HEK293 (cell line): Measurements from ENCODE around the gene SLC30A3.

Source experiments
- GLI2 ChIP-seq: fragments of 450-650 bp; formaldehyde crosslinking; IDR thresholded peaks from 2 replicates; pipeline ENCODE4; 2017; ENCODE audit warnings: missing biosample characterization, missing genetic modification characterization, low read depth, borderline replicate concordance
- HOXD13 ChIP-seq: sonication (generic); formaldehyde crosslinking; IDR thresholded peaks from 2 replicates; pipeline ENCODE4 v1.8.0; 2022; ENCODE audit warnings: missing genetic modification reagents, borderline replicate concordance
- KLF8 ChIP-seq: fragments of 450-650 bp; formaldehyde crosslinking; IDR thresholded peaks from 2 replicates; pipeline ENCODE4 v1.5.1; 2016; ENCODE audit warnings: missing biosample characterization, missing genetic modification characterization
- OVOL3 ChIP-seq: fragments of 450-650 bp; formaldehyde crosslinking; IDR thresholded peaks from 2 replicates; pipeline ENCODE4 v1.5.1; 2016; ENCODE audit warnings: missing biosample characterization, missing genetic modification characterization
- SP3 ChIP-seq: fragments of 450-650 bp; formaldehyde crosslinking; IDR thresholded peaks from 2 replicates; pipeline ENCODE4 v1.5.1; 2016; ENCODE audit warnings: missing biosample characterization, missing genetic modification characterization
- YY2 ChIP-seq: fragments of 450-650 bp; formaldehyde crosslinking; IDR thresholded peaks from 2 replicates; pipeline ENCODE4 v1.5.1; 2016; ENCODE audit warnings: missing biosample characterization, missing genetic modification characterization
- ZNF112 ChIP-seq: fragments of 450-650 bp; formaldehyde crosslinking; IDR thresholded peaks from 2 replicates; pipeline ENCODE4 v1.5.0; 2017; ENCODE audit warnings: missing biosample characterization, missing genetic modification characterization
- ZNF132 ChIP-seq: fragments of 450-650 bp; formaldehyde crosslinking; IDR thresholded peaks from 2 replicates; pipeline ENCODE4 v1.5.1; 2017; ENCODE audit warnings: missing biosample characterization, missing genetic modification characterization, borderline replicate concordance
- ZNF16 ChIP-seq: fragments of 450-650 bp; formaldehyde crosslinking; IDR thresholded peaks from 2 replicates; pipeline ENCODE4 v1.5.1; 2016; ENCODE audit warnings: low read depth, missing biosample characterization, missing genetic modification characterization
- ZNF274 ChIP-seq, 2 experiments: fragments of 200-500 bp in 1 of 2; fragments of 450-650 bp in 1 of 2; sonication (Bioruptor generic) in 1 of 2; formaldehyde crosslinking in 1 of 2; IDR thresholded peaks; 2 replicates each; pipeline versions ENCODE4 v1.5.1 to v1.6.1; 2014 to 2016; ENCODE audit warnings: borderline replicate concordance in 1 of 2, inconsistent platforms in 1 of 2, low read length in 1 of 2, missing biosample characterization in 1 of 2, missing genetic modification characterization in 1 of 2
- ZNF324 ChIP-seq: fragments of 450-650 bp; formaldehyde crosslinking; IDR thresholded peaks from 2 replicates; pipeline ENCODE4 v1.5.1; 2016; ENCODE audit warnings: missing biosample characterization, missing genetic modification characterization
- ZNF558 ChIP-seq: fragments of 450-650 bp; formaldehyde crosslinking; IDR thresholded peaks from 2 replicates; pipeline ENCODE4 v1.5.1; 2016; ENCODE audit warnings: missing biosample characterization, missing genetic modification characterization
- ZNF560 ChIP-seq: fragments of 450-650 bp; formaldehyde crosslinking; IDR thresholded peaks from 2 replicates; pipeline ENCODE4 v1.5.1; 2017; ENCODE audit warnings: missing biosample characterization, missing genetic modification characterization, borderline replicate concordance
- ZNF561 ChIP-seq: fragments of 450-650 bp; IDR thresholded peaks from 2 replicates; pipeline ENCODE4 v1.5.1; 2018; ENCODE audit warnings: missing biosample characterization, missing genetic modification characterization, borderline replicate concordance
- ZNF571 ChIP-seq: fragments of 450-650 bp; formaldehyde crosslinking; IDR thresholded peaks from 2 replicates; pipeline ENCODE4 v1.5.0; 2017; ENCODE audit warnings: missing biosample characterization, missing genetic modification characterization
- ZNF624 ChIP-seq: fragments of 450-650 bp; formaldehyde crosslinking; IDR thresholded peaks from 2 replicates; pipeline ENCODE4 v1.5.1; 2017; ENCODE audit warnings: missing biosample characterization, missing genetic modification characterization
- ZNF747 ChIP-seq: fragments of 450-650 bp; formaldehyde crosslinking; IDR thresholded peaks from 2 replicates; pipeline ENCODE4 v1.5.1; 2016; ENCODE audit warnings: missing biosample characterization, missing genetic modification characterization
- ZNF776 ChIP-seq: fragments of 450-650 bp; formaldehyde crosslinking; IDR thresholded peaks from 2 replicates; pipeline ENCODE4 v1.5.0; 2017; ENCODE audit warnings: missing biosample characterization, missing genetic modification characterization, borderline replicate concordance
- ZNF791 ChIP-seq: fragments of 450-650 bp; formaldehyde crosslinking; IDR thresholded peaks from 2 replicates; pipeline ENCODE4 v1.5.1; 2016; ENCODE audit warnings: missing biosample characterization, missing genetic modification characterization
- TF ChIP-seq, protein P1 (sequence below): fragments of 450-650 bp; formaldehyde crosslinking; IDR thresholded peaks from 2 replicates; pipeline ENCODE4 v1.5.1; 2016; ENCODE audit warnings: missing biosample characterization, missing genetic modification characterization, low read depth
- TF ChIP-seq, protein P2 (sequence below): fragments of 450-650 bp; formaldehyde crosslinking; IDR thresholded peaks from 2 replicates; pipeline ENCODE4 v1.5.1; 2016; ENCODE audit warnings: missing biosample characterization, missing genetic modification characterization
- TF ChIP-seq, protein P3 (sequence below): fragments of 450-650 bp; formaldehyde crosslinking; IDR thresholded peaks from 2 replicates; pipeline ENCODE4 v1.5.1; 2016; ENCODE audit warnings: missing biosample characterization, missing genetic modification characterization, borderline replicate concordance
- TF ChIP-seq, protein P4 (sequence below): fragments of 450-650 bp; formaldehyde crosslinking; conservative IDR thresholded peaks from 2 replicates; pipeline ENCODE4 v1.5.1; 2016; ENCODE audit warnings: low read depth, missing biosample characterization, missing genetic modification characterization

SLC30A3 gene

DNA sequence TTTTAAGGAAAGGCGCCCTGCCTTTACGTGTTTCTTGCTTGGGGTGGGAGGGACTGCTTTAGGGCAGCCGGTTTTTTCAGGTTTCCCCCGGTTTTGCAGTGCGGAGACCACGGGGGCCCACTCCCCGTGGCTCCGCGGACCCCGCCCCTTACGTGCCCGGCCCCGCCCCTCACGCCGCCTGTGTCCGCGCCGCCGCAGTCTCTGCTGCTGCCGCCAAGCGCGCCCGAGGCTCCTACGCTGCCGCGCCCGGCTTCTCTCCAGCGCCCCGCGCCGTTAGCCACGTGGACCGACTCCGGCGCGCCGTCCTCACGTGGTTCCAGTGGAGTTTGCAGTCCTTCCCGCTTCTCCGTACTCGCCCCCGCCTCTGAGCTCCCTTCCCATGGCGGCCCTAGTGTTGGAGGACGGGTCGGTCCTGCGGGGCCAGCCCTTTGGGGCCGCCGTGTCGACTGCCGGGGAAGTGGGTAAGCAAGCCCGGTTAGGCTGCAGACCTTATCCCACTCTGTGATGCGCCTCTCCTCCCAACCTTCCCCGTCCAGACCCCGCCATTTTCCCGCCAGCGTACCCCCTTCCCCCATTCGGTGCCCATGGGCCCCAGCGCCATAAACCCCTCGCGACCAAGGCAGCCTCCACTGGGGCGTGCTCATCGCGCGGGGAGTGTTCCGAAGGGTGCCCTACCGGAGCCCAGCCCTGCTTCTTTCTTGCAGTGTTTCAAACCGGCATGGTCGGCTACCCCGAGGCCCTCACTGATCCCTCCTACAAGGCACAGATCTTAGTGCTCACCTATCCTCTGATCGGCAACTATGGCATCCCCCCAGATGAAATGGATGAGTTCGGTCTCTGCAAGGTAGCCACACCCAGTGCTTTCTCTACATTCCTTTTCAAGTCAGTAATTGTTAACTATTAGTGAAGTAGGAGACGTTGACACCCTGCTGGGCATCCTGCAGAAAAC is 45.4 kb downstream of the SLC30A3 start, which contains the start of gene CAD (continued):
- TF ChIP-seq, protein P1, sequence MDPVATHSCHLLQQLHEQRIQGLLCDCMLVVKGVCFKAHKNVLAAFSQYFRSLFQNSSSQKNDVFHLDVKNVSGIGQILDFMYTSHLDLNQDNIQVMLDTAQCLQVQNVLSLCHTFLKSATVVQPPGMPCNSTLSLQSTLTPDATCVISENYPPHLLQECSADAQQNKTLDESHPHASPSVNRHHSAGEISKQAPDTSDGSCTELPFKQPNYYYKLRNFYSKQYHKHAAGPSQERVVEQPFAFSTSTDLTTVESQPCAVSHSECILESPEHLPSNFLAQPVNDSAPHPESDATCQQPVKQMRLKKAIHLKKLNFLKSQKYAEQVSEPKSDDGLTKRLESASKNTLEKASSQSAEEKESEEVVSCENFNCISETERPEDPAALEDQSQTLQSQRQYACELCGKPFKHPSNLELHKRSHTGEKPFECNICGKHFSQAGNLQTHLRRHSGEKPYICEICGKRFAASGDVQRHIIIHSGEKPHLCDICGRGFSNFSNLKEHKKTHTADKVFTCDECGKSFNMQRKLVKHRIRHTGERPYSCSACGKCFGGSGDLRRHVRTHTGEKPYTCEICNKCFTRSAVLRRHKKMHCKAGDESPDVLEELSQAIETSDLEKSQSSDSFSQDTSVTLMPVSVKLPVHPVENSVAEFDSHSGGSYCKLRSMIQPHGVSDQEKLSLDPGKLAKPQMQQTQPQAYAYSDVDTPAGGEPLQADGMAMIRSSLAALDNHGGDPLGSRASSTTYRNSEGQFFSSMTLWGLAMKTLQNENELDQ, result no peak
- TF ChIP-seq GLI2 (no peak), ZNF16 (no peak), ZNF112 (no peak), ZNF747 (tag by site-specific recombination) (no peak), KLF8 (tag by site-specific recombination) (peak; percentile 27; the same call in 1 of the 2 replicates), ZNF558 (tag by site-specific recombination) (no peak), YY2 (tag by site-specific recombination) (peak; percentile 71), ZNF324 (peak; percentile 69; the same call in 1 of the 2 replicates), OVOL3 (tag by site-specific recombination) (0 out of 2 replicates have a peak, but pooled peaks have one; percentile 41), ZNF561 (tag by site-specific recombination) (peak; percentile 36; the same call in 1 of the 2 replicates), ZNF132 (tag by site-specific recombination) (no peak), SP3 (tag by site-specific recombination) (peak; percentile 66), ZNF624 (tag by site-specific recombination) (no peak), ZNF776 (no peak), ZNF571 (tag by site-specific recombination) (no peak), HOXD13 (no peak), ZNF791 (no peak), ZNF274 (IDR thresholded peaks at IDR 0.05; ENCODE audit: low read length) (no peak), ZNF274 (tag by site-specific recombination; IDR thresholded peaks at IDR 0.05; ENCODE audit: borderline replicate concordance) (no peak), ZNF560 (no peak)
- TF ChIP-seq, protein P2, sequence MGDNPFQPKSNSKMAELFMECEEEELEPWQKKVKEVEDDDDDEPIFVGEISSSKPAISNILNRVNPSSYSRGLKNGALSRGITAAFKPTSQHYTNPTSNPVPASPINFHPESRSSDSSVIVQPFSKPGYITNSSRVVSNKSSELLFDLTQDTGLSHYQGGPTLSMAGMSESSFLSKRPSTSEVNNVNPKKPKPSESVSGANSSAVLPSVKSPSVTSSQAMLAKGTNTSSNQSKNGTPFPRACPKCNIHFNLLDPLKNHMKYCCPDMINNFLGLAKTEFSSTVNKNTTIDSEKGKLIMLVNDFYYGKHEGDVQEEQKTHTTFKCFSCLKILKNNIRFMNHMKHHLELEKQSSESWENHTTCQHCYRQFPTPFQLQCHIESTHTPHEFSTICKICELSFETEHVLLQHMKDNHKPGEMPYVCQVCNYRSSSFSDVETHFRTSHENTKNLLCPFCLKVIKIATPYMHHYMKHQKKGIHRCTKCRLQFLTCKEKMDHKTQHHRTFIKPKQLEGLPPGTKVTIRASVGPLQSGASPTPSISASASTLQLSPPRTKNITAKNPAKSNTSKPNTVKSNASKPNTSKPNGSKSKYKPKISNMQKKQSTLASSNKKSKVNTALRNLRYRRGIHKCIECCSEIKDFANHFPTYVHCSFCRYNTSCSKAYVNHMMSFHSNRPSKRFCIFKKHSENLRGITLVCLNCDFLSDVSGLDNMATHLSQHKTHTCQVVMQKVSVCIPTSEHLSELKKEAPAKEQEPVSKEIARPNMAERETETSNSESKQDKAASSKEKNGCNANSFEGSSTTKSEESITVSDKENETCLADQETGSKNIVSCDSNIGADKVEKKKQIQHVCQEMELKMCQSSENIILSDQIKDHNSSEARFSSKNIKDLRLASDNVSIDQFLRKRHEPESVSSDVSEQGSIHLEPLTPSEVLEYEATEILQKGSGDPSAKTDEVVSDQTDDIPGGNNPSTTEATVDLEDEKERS (tag by site-specific recombination), result no peak
- TF ChIP-seq, protein P3, sequence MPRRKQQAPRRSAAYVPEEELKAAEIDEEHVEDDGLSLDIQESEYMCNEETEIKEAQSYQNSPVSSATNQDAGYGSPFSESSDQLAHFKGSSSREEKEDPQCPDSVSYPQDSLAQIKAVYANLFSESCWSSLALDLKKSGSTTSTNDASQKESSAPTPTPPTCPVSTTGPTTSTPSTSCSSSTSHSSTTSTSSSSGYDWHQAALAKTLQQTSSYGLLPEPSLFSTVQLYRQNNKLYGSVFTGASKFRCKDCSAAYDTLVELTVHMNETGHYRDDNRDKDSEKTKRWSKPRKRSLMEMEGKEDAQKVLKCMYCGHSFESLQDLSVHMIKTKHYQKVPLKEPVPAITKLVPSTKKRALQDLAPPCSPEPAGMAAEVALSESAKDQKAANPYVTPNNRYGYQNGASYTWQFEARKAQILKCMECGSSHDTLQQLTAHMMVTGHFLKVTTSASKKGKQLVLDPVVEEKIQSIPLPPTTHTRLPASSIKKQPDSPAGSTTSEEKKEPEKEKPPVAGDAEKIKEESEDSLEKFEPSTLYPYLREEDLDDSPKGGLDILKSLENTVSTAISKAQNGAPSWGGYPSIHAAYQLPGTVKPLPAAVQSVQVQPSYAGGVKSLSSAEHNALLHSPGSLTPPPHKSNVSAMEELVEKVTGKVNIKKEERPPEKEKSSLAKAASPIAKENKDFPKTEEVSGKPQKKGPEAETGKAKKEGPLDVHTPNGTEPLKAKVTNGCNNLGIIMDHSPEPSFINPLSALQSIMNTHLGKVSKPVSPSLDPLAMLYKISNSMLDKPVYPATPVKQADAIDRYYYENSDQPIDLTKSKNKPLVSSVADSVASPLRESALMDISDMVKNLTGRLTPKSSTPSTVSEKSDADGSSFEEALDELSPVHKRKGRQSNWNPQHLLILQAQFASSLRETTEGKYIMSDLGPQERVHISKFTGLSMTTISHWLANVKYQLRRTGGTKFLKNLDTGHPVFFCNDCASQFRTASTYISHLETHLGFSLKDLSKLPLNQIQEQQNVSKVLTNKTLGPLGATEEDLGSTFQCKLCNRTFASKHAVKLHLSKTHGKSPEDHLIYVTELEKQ (tag by site-specific recombination), result no peak
- TF ChIP-seq, protein P4, sequence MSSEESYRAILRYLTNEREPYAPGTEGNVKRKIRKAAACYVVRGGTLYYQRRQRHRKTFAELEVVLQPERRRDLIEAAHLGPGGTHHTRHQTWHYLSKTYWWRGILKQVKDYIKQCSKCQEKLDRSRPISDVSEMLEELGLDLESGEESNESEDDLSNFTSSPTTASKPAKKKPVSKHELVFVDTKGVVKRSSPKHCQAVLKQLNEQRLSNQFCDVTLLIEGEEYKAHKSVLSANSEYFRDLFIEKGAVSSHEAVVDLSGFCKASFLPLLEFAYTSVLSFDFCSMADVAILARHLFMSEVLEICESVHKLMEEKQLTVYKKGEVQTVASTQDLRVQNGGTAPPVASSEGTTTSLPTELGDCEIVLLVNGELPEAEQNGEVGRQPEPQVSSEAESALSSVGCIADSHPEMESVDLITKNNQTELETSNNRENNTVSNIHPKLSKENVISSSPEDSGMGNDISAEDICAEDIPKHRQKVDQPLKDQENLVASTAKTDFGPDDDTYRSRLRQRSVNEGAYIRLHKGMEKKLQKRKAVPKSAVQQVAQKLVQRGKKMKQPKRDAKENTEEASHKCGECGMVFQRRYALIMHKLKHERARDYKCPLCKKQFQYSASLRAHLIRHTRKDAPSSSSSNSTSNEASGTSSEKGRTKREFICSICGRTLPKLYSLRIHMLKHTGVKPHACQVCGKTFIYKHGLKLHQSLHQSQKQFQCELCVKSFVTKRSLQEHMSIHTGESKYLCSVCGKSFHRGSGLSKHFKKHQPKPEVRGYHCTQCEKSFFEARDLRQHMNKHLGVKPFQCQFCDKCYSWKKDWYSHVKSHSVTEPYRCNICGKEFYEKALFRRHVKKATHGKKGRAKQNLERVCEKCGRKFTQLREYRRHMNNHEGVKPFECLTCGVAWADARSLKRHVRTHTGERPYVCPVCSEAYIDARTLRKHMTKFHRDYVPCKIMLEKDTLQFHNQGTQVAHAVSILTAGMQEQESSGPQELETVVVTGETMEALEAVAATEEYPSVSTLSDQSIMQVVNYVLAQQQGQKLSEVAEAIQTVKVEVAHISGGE (tag by site-specific recombination), result no peak
